LNCaP clone FGC (cell line): ENCODE results near the gene ARL6IP6.

Experiments used
- DNase-seq: peaks from one replicate; pipeline ENCODE4 v3.0.0-alpha.2; 2011; ENCODE audit warnings: low read depth
- H3K4me3 ChIP-seq: 2 replicates; pipeline ENCODE4 v1.5.1; 2011; ENCODE audit warnings: mild to moderate bottlenecking, low read depth, low read length, control low read depth
- CTCF ChIP-seq: IDR thresholded peaks from 2 replicates; pipeline ENCODE4 v1.5.1; 2012; ENCODE audit warnings: mild to moderate bottlenecking; ENCODE audit not compliant: control insufficient read depth, insufficient read depth; ENCODE audit errors: extremely low read depth

The ARL6IP6 gene

GRCh38 chr2:152796941-152797340, 78.5 kb downstream of the ARL6IP6 start:
- no peak for DNase-seq
- no peak overlapping the region for H3K4me3 ChIP-seq
- no peak for TF ChIP-seq CTCF

GRCh38 chr2:152804687-152805408, 86.4 kb downstream of the ARL6IP6 start:
- H3K4me3 ChIP-seq = no peak overlapping the region
- no peak for DNase-seq
- TF ChIP-seq CTCF = no peak

DNA sequence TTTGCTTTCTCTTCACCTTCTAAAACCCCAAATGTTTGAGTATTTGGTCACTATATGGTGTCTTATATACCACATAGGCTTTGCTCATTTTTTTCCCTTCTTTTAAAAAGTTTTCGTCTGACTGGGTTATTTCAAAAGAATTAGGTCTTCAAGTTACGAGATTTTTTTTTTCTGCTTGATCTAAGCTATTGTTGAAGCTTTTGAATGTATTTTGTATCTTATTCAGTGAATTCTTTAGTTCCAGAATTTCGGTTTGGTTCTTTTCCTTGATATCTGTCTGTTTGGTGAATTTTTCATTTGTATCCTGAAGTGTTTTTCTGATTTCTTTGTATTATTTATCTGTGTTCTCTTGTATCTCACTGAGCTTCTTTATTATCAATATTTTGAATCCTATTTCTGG, 93.5 kb downstream of the ARL6IP6 start:
- H3K4me3 ChIP-seq = no peak overlapping the region
- no peak for DNase-seq
- no peak for TF ChIP-seq CTCF
